ENCODE results near the gene PTPRJ. TPM values are rescaled to one million over a fixed set of nuclear protein-coding genes. Genes with fewer than 3 reads are reported as not detected.
A peak's percentile ranks its signal among the peaks of the same experiment; 100 is the strongest.

Gene PTPRJ
- total and polyA plus RNA-seq, 5 experiments from 2014 or later = 4.3 to 23.7 (median 10.2) TPM

DNA sequence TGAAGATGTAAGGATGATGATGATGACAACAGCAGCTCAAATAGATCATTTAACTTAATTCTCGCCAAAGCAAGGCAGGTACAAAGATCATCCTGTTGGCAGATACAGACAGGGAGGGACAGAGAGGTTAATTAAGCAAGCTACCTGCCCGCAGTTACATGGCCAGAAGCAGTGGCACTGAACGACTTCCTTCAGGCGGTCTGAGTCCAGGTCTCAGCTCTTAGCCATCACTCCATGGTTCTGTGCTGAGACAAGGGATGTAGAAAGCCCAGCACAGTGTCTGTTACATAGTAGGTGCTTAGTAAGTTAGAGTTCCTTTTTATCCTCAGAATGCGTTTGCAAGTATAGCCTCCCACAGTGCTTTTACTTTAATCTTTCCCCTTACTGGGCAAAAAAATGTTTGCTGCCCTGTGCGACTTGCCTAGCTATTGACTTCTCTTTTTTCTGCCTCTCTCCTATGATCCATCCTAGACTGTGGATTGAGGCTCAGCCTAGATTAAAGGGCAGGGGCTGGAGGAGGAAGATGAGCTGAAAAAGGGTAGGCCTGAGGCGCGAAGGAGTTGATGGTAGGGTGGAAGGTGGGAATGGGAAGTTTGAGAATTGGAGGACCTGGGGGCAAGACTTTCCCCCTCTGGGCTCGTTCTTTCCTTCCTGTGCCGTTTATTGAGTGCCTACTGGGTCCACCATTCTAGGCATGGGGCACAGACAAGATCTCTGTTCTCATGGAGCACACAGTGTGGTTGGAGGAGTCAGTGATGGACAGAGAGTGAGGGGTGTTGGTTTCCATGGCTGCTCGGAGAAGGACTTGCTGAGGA, 128.1 kb downstream of the PTPRJ start:
- peaks cover 0 to 5% (median 4%) of the 10 kb centered on the region in 3 donors for H3K36me3 Mint-ChIP-seq
- H3K9me3 Mint-ChIP-seq = no peaks in the 10 kb centered on the region
- H3K4me1 Mint-ChIP-seq = peaks cover 18 to 73% (median 32%) of the 10 kb centered on the region in 4 donors
- ATAC-seq = no peak
- H3K27me3 Mint-ChIP-seq = no peaks in the 10 kb centered on the region
- H3K4me3 Mint-ChIP-seq = peak overlapping the region in 8 of 10 donors; percentile 28 to 77 (median 49)
- H3K27ac Mint-ChIP-seq = peak overlapping the region in 9 of 10 donors; percentile 49 to 90 (median 75)
- POLR2A ChIA-PET = interaction anchor here (0.5 to 1.9 kb wide), 8 partner anchors 48 to 176 kb away, joined by 3 to 10 read pairs (median 4); no protein-coding TSS in a partner anchor
- DNase-seq = no peak

DNA sequence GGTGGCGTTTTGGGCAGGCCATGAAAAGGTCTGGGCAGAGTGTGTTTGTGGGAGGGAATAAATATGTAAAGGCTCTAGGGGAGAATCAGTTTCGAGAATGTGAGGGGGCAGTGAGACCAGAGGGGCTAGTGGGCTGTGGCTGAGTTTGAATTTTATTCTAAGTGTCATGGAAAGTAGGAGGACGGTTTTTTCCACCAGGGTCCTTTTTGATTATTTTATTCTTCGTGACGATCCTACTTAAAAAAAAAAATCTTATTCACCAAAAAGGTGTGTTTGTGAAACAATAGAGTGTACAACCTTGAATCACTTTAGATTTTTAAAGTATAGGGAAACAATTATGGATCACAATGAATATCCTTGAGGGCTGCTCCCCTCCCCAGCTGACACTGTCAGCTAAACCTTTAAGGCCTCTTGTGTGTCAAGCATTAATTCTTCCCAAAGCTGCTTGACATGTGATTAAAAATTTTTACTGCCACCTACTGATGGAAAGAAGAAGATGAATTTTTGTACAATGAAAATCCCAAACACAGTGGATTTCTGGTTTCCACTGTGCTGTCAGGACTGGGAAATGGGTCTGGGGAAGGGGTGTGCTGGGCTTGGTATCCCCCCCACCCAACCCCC, 128.8 kb downstream of the PTPRJ start:
- Mint-ChIP-seq H3K4me1 (peaks cover 18 to 66% (median 30%) of the 10 kb centered on the region in 4 donors), H3K4me3 (peak overlapping the region; percentile 25 to 84 (median 76)), H3K36me3 (peaks cover 0 to 5% (median 5%) of the 10 kb centered on the region in 3 donors), H3K9me3 (peaks cover 0 to 2% (median 0%) of the 10 kb centered on the region in 9 donors), H3K27me3 (no peaks in the 10 kb centered on the region), H3K27ac (peak overlapping the region in 9 of 10 donors; percentile 49 to 82 (median 69))
- DNase-seq (peak in 3 of 10 donors; percentile 31 to 44 (median 33)), ATAC-seq (peak; percentile 51 to 66)
- POLR2A ChIA-PET = interaction anchor here (0.6 to 1.9 kb wide), 4 partner anchors 96 to 177 kb away, joined by 3 to 10 read pairs (median 6); no protein-coding TSS in a partner anchor

DNA sequence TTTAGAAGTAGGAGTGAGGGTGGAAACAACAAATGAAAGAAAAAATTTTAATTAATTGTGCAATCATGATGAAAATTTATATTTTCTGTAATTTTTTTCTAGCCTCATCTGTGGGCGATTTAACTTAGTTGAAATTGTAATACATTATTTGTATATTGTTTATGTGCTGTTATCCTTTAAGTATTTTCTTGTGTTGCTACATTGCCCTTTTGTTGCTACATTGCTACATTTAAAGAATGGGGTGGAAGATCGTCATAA, 130.1 kb downstream of the PTPRJ start:
- peak overlapping the region in 2 of 10 donors; percentile 4 to 49 for H3K27ac Mint-ChIP-seq
- H3K27me3 Mint-ChIP-seq = no peaks in the 10 kb centered on the region
- H3K4me3 Mint-ChIP-seq = peak overlapping the region in 1 of 10 donors; percentile 77
- POLR2A ChIA-PET = no interaction called here
- no peak for DNase-seq
- no peak for ATAC-seq
- peaks cover 11 to 16% (median 11%) of the 10 kb centered on the region in 3 donors for H3K36me3 Mint-ChIP-seq
- peaks cover 0 to 13% (median 11%) of the 10 kb centered on the region in 9 donors for H3K9me3 Mint-ChIP-seq
- peaks cover 18 to 58% (median 30%) of the 10 kb centered on the region in 4 donors for H3K4me1 Mint-ChIP-seq

DNA sequence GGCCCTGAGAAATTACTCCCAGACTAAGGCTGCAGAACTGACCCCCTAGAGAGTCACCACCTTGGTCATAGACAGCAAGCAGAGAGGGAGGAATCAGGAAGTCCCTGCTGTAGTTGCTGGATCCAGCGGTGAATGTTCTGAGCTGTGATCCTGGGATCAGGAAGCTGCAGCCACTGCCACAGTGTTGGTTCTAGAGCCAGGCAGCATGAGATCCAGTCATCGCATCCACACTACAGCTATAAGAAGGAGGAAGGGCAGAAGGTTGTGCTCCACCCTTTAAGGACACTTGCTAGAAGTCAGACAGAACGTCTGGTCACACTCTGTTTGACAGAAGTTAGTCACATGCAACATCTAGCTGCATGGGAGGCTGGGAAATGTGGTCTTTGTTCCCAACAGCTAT, 131.5 kb downstream of the PTPRJ start:
- peaks cover 12 to 47% (median 24%) of the 10 kb centered on the region in 4 donors for H3K4me1 Mint-ChIP-seq
- H3K4me3 Mint-ChIP-seq = no peak overlapping the region
- peaks cover 11 to 22% (median 11%) of the 10 kb centered on the region in 3 donors for H3K36me3 Mint-ChIP-seq
- POLR2A ChIA-PET = interaction anchor here (1.2 kb wide), 1 partner anchor 177 kb away, joined by 5 read pairs; no protein-coding TSS in a partner anchor
- H3K27ac Mint-ChIP-seq = peak overlapping the region in 1 of 10 donors; percentile 24
- H3K9me3 Mint-ChIP-seq = peaks cover 0 to 20% (median 16%) of the 10 kb centered on the region in 9 donors
- DNase-seq (no peak), ATAC-seq (no peak)
- H3K27me3 Mint-ChIP-seq = no peaks in the 10 kb centered on the region

DNA sequence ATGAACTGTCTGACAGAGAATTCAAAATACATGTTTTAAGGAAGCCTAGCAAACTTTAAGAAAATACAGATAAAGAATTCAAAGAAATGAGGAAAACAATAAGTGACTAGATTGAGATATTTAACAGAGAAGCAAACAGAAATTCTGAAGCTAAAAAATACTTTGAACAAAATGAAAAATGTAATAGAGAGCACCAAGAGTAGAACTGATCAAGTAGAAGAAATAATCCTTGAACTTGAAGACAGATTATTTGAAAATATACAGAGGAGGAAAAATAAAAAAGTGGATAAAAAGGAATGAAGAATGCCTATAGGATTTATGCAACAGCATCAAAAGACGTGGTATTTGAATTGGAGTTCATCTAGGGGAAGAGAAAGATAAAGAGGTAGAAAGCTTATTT, 134.4 kb downstream of the PTPRJ start:
- H3K4me3 Mint-ChIP-seq = no peak overlapping the region
- H3K9me3 Mint-ChIP-seq = peaks cover 0 to 20% (median 16%) of the 10 kb centered on the region in 9 donors
- H3K36me3 Mint-ChIP-seq = peaks cover 11 to 22% (median 21%) of the 10 kb centered on the region in 3 donors
- POLR2A ChIA-PET = interaction anchor here (0.6 kb wide), 1 partner anchor 180 kb away, joined by 3 read pairs; no protein-coding TSS in a partner anchor
- no peak overlapping the region for H3K27ac Mint-ChIP-seq
- DNase-seq = no peak
- ATAC-seq = no peak
- H3K4me1 Mint-ChIP-seq = peaks cover 2 to 19% (median 4%) of the 10 kb centered on the region in 4 donors
- no peaks in the 10 kb centered on the region for H3K27me3 Mint-ChIP-seq

DNA sequence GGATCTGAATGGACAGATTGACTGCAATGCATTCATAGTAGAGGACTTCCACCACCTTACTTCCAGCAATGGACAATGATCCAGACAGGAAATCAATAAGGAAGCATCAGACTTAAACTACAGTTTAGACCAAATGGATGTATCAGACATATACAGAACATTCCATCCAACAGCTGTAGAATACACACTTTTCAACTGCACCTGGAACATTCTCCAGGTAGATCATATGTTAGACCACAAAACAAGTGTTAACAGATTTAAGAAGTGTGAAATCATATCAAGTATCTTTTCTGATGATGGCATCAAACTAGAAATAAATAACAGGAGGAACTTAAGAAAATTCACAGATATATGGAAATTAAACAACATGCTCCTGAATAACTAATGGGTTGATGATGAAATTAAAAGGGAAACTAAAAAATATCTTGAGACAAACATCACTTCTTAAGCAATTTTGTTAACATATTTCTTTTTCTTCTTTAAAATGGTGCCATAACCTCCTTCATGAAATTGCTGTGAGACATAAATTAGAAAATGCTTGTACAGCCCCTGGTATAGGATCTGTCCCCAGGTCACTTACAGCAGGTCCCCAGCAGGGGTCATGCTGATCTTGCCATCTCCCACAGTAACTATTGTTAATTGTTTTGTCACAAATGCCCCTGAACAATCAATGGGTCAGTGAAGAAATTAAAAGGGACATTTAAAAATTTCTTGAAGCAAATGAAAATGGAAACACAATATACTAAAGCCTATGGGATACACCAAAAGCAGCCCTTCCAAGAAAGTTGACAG, 136.3 kb downstream of the PTPRJ start:
- DNase-seq = no peak
- Mint-ChIP-seq H3K27me3 (no peaks in the 10 kb centered on the region), H3K27ac (no peak overlapping the region), H3K9me3 (peaks cover 0 to 20% (median 16%) of the 10 kb centered on the region in 9 donors), H3K36me3 (peaks cover 11 to 34% (median 23%) of the 10 kb centered on the region in 3 donors), H3K4me1 (peaks cover 0 to 10% (median 0%) of the 10 kb centered on the region in 4 donors), H3K4me3 (no peak overlapping the region)
- POLR2A ChIA-PET = no interaction called here
- no peak for ATAC-seq

DNA sequence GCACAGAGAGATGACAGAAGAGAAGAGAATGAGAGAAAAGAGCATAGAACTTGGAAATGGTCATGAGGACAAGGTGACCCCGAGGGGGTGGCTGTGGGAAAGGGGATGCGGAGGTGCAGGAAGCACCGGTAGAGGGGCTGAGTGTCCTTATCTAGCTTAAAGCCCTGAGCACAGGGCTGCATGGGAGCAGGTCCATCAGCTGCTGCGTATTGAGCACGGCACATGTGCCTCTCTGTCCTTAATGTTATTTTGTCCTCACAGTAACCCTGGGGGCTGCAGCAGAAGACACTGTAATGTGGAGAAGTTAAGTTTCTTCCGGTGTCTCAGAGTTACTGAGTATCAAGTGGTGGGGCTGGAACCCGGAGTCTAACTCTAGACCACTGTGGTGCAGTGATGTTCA, 141.9 kb downstream of the PTPRJ start:
- ATAC-seq (no peak), DNase-seq (no peak)
- no peak overlapping the region for H3K4me3 Mint-ChIP-seq
- no peaks in the 10 kb centered on the region for H3K9me3 Mint-ChIP-seq
- H3K36me3 Mint-ChIP-seq = peaks cover 0 to 67% (median 22%) of the 10 kb centered on the region in 3 donors
- no peak overlapping the region for H3K27ac Mint-ChIP-seq
- H3K27me3 Mint-ChIP-seq = no peaks in the 10 kb centered on the region
- peaks cover 0 to 6% (median 2%) of the 10 kb centered on the region in 4 donors for H3K4me1 Mint-ChIP-seq
- POLR2A ChIA-PET = no interaction called here

DNA sequence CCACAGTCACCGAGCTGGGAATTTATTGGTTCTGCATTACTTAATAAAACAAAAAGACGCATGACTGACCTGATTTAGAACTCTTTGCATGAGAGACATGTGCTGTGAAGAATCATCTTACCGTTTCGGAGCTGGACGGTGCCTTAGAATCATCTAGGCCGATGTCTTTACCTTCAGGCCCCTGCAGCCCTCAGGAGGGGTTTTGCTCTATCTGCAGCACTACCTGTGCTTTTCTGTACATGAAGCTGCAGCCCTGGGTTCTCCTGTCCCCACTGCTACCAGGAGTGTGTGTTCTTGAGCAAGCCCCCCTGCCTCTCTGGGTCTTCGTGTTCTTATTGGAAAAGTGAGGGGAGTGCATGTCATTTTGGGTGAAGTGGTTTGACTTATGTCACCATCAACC, 142.3 kb downstream of the PTPRJ start:
- POLR2A ChIA-PET = no interaction called here
- Mint-ChIP-seq H3K4me1 (peaks cover 0 to 10% (median 2%) of the 10 kb centered on the region in 4 donors), H3K27ac (no peak overlapping the region), H3K4me3 (no peak overlapping the region), H3K36me3 (peaks cover 0 to 69% (median 25%) of the 10 kb centered on the region in 3 donors), H3K9me3 (no peaks in the 10 kb centered on the region), H3K27me3 (no peaks in the 10 kb centered on the region)
- ATAC-seq (no peak), DNase-seq (no peak)

DNA sequence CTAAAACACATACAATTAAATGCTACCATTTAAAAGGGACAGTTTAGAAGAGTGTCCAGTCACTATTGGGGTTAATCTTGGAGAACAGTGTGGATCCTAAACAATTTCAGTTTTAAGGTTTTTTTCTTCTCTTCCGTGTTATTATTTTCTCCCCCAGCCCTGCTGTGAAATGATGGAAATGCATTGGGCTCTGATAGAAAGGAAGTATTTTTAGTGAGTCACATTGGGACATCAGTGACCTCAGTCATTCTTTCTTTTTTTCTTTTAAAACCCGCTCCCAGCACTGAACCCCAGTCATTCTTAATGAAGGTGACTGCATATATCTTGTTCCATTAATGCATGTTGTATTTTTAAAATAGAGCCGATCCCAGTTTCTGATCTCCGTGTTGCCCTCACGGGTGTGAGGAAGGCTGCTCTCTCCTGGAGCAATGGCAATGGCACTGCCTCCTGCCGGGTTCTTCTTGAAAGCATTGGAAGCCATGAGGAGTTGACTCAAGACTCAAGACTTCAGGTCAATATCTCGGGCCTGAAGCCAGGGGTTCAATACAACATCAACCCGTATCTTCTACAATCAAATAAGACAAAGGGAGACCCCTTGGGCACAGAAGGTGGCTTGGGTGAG, 143.0 kb downstream of the PTPRJ start:
- POLR2A ChIA-PET = no interaction called here
- no peaks in the 10 kb centered on the region for H3K27me3 Mint-ChIP-seq

DNA sequence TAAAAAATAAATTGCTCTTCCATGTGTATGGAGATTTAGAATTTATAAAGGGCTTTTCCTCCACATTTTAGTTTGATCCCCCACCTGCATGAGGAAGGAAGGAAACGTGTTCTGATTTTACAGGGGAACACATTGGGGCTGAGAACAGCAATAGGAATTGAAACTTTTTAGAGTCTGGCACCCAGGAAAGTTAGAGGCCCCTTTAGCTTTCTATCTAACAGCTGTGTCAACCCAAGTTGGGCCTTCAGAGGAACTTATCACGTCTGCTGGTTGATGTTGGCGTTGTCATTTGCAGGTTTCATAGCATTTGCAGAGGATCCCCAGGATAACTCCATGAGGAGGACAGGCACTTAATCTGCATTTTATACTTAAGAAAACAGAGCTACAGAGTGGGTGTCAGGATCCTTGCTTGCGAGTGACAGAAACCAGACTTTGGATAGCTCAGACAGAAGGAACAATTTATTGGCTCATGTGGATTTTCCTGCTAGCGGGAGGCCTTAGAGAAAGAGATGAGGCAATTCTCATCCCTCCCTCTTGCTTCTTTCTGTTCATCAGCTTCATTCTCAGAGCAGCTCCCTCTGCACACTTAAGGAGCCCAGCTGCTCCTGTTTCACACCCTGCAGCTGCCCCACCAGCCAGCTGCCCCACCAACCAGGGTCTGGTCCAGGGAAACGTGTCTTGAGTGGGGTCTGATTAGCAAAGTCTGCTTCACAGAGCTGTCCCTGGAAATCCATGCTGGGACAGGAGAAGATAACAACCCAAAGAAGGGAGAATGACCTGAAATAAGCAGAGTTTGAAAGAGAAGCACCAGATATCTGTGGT, 143.8 kb downstream of the PTPRJ start:
- ATAC-seq (no peak), DNase-seq (no peak)
- Mint-ChIP-seq H3K4me3 (no peak overlapping the region), H3K36me3 (peaks cover 0 to 76% (median 37%) of the 10 kb centered on the region in 3 donors), H3K27ac (no peak overlapping the region), H3K27me3 (no peaks in the 10 kb centered on the region), H3K4me1 (peaks cover 0 to 13% (median 2%) of the 10 kb centered on the region in 4 donors), H3K9me3 (no peaks in the 10 kb centered on the region)
- POLR2A ChIA-PET = no interaction called here

More for the DNA sequence above, 143.0 kb downstream of the PTPRJ start:
- DNase-seq (no peak), ATAC-seq (no peak)
- Mint-ChIP-seq H3K36me3 (peaks cover 0 to 72% (median 31%) of the 10 kb centered on the region in 3 donors), H3K4me1 (peaks cover 0 to 13% (median 2%) of the 10 kb centered on the region in 4 donors), H3K4me3 (no peak overlapping the region), H3K9me3 (no peaks in the 10 kb centered on the region), H3K27ac (no peak overlapping the region)

DNA sequence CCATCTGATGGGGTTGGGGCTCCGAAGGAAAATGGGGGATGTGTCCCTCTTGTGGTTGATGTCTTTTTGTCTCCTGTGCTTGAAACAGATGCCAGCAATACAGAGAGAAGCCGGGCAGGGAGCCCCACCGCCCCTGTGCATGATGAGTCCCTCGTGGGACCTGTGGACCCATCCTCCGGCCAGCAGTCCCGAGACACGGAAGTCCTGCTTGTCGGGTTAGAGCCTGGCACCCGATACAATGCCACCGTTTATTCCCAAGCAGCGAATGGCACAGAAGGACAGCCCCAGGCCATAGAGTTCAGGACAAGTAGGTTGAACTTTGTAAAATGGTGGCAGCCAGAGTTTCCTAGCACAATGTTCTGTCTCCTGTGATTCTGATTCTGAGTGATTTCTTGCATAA, 144.5 kb downstream of the PTPRJ start:
- H3K27ac Mint-ChIP-seq = no peak overlapping the region
- ATAC-seq = no peak
- H3K36me3 Mint-ChIP-seq = peaks cover 0 to 83% (median 42%) of the 10 kb centered on the region in 3 donors
- peaks cover 0 to 19% (median 2%) of the 10 kb centered on the region in 4 donors for H3K4me1 Mint-ChIP-seq
- H3K4me3 Mint-ChIP-seq = no peak overlapping the region
- H3K9me3 Mint-ChIP-seq = no peaks in the 10 kb centered on the region
- POLR2A ChIA-PET = no interaction called here
- no peak for DNase-seq
- no peaks in the 10 kb centered on the region for H3K27me3 Mint-ChIP-seq

Measured in naive thymus-derived CD8-positive, alpha-beta T cell (primary cell).